Measurements from ENCODE around the gene KCNJ6.

The KCNJ6 gene

DNA sequence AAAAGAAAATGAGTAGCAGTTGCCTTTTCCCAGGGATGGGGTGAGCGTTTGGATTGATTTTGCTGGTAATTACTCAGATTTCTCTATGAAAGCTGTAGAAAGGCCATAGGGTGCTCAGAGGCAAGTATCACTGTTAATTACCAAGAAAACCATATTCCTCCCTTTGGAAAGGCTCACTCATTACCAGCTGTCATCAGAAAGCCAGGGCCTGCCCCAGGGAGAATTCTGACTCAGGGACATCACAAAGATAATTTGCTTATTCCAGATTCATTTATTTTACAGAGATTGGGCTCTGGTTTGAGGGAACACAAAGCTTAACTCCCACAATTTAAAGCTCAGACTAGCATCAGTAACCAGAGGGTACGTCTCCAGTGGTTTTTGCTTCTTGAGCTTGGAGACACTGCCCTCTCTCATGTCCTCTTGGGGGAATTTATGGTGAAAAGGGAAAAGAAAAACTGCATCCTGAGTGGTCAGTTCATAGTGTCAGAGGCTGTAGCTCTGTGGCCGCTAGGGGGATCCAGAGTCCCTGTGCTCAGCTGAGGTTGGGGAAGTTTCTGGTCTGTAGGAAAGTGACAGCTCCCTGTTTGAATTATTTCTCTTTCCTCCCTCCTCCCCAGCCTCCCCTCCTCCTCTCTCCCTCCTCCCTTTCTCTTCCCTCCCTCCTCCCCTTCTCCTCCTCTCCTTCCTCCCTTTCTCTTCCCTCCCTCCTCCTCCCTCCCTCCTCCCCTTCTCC lies 204.3 kb downstream of the KCNJ6 start:
- Mint-ChIP-seq H3K4me1 (peaks cover 39% of the 10 kb centered on the region), H3K27me3 (ENCODE audit: low read depth) (peaks cover 4% of the 10 kb centered on the region), H3K27ac (peak overlapping the region; percentile 52 to 88 (median 79)), H3K36me3 (ENCODE audit: low read depth) (no peaks in the 10 kb centered on the region), H3K4me3 (no peak overlapping the region), H3K9me3 (peaks cover 5% of the 10 kb centered on the region)
- TF ChIP-seq, protein P1, sequence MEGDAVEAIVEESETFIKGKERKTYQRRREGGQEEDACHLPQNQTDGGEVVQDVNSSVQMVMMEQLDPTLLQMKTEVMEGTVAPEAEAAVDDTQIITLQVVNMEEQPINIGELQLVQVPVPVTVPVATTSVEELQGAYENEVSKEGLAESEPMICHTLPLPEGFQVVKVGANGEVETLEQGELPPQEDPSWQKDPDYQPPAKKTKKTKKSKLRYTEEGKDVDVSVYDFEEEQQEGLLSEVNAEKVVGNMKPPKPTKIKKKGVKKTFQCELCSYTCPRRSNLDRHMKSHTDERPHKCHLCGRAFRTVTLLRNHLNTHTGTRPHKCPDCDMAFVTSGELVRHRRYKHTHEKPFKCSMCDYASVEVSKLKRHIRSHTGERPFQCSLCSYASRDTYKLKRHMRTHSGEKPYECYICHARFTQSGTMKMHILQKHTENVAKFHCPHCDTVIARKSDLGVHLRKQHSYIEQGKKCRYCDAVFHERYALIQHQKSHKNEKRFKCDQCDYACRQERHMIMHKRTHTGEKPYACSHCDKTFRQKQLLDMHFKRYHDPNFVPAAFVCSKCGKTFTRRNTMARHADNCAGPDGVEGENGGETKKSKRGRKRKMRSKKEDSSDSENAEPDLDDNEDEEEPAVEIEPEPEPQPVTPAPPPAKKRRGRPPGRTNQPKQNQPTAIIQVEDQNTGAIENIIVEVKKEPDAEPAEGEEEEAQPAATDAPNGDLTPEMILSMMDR (IDR thresholded peaks at IDR 0.05; ENCODE audit: unreplicated experiment in 3 of 3): peak; percentile 76 to 80 (median 80)

DNA sequence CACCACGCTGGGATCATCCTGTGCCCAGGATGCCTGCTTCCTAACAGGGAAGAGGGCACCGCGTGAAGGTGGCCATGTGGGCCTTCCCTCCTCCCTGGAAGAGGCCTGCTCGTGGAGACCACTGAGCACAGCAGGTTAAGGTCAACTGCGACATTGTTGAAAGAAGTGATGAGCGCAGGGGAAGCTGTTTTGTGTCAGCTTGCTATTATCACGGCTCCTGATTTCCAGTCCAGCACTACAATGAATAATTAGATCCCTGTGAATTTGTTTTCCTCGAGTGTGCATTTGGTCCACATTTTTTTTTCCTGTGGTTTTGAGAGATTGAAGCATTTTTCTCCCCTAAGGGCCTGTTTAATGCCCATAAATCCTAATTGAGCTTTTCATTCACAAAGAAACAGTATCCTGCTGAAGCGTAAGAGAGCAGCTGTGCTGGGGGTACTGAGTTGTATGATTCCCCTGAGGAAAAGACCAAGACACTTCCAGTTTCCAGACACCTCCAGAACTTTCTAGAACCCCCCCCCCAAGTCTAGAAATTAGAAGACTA lies 204.9 kb downstream of the KCNJ6 start:
- H3K4me3 Mint-ChIP-seq: peak overlapping the region in 1 of 3 experiments; percentile 43
- peak overlapping the region; percentile 52 to 88 (median 79) for H3K27ac Mint-ChIP-seq
- TF ChIP-seq, protein P1 (IDR thresholded peaks at IDR 0.05; ENCODE audit: unreplicated experiment in 3 of 3): no peak
- peaks cover 5% of the 10 kb centered on the region for H3K9me3 Mint-ChIP-seq
- peaks cover 39% of the 10 kb centered on the region for H3K4me1 Mint-ChIP-seq
- peaks cover 4% of the 10 kb centered on the region for H3K27me3 Mint-ChIP-seq (ENCODE audit: low read depth)
- no peaks in the 10 kb centered on the region for H3K36me3 Mint-ChIP-seq (ENCODE audit: low read depth)

GRCh38 chr21:37710546-37711285 lies 205.5 kb downstream of the KCNJ6 start:
- Mint-ChIP-seq H3K9me3 (peaks cover 5% of the 10 kb centered on the region), H3K27ac (peak overlapping the region; percentile 26 to 52 (median 28))
- TF ChIP-seq, protein P1 (IDR thresholded peaks at IDR 0.05; ENCODE audit: unreplicated experiment in 3 of 3): no peak

GRCh38 chr21:37704751-37705150 lies 211.5 kb downstream of the KCNJ6 start:
- no peak overlapping the region for H3K27ac Mint-ChIP-seq
- no peak overlapping the region for H3K4me3 Mint-ChIP-seq
- H3K4me1 Mint-ChIP-seq: peaks cover 16% of the 10 kb centered on the region
- TF ChIP-seq, protein P1 (IDR thresholded peaks at IDR 0.05; ENCODE audit: unreplicated experiment in 3 of 3): no peak
- no peaks in the 10 kb centered on the region for H3K27me3 Mint-ChIP-seq (ENCODE audit: low read depth)
- no peaks in the 10 kb centered on the region for H3K9me3 Mint-ChIP-seq
- no peaks in the 10 kb centered on the region for H3K36me3 Mint-ChIP-seq (ENCODE audit: low read depth)

More at GRCh38 chr21:37710546-37711285, 205.5 kb downstream of the KCNJ6 start:
- Mint-ChIP-seq H3K27me3 (ENCODE audit: low read depth) (peaks cover 4% of the 10 kb centered on the region), H3K36me3 (ENCODE audit: low read depth) (no peaks in the 10 kb centered on the region), H3K4me3 (peak overlapping the region in 2 of 3 experiments; percentile 1 to 6), H3K4me1 (peaks cover 39% of the 10 kb centered on the region)

DNA sequence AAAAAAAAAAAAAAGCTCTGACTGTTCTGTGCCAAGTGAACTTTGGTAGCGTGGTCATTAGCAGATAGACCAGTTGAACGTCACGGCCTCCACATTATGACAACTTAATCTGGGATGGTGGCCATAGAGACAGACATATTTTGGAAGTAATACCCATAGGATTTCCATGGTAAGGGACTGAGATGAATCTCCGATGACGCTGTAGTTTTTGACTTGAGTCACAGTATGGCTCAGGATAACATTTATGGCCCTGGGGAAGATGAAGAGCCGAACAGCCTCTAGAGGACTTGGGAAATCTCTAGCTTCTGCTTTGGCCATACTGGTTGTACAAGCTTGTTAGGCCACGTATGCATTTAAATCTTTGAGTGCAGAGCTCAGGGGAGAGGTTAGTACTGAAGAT lies 214.0 kb downstream of the KCNJ6 start:
- TF ChIP-seq, protein P1 (IDR thresholded peaks at IDR 0.05; ENCODE audit: unreplicated experiment in 3 of 3): no peak
- Mint-ChIP-seq H3K27ac (no peak overlapping the region), H3K36me3 (ENCODE audit: low read depth) (no peaks in the 10 kb centered on the region), H3K9me3 (no peaks in the 10 kb centered on the region), H3K4me3 (no peak overlapping the region), H3K27me3 (ENCODE audit: low read depth) (no peaks in the 10 kb centered on the region), H3K4me1 (no peaks in the 10 kb centered on the region)
